ENCODE results near the gene SLC5A5. TPM values are rescaled to one million over a fixed set of nuclear protein-coding genes. Genes with fewer than 3 reads are reported as not detected.

SLC5A5 gene
- total RNA-seq: not detected
- long read RNA-seq: 0 reads

GRCh38 chr19:17871878-17872250, at the start of gene SLC5A5:
SLC5A5 (plus strand) TSS chr19:17871945; CDS start chr19:17872320, 375 bp downstream.
- DNase-seq (ENCODE audit: missing footprints) (peak; percentile 41), ATAC-seq (no peak)
- intact Hi-C loops (cut with DNase I): no loop called here

- intact Hi-C loops (cut with DNase I): no loop called here
- ATAC-seq (no peak), DNase-seq (ENCODE audit: missing footprints) (no peak)
Measured at GRCh38 chr19:17824339-17824738, 47.4 kb upstream of the SLC5A5 start.

GRCh38 chr19:17826508-17827056, 45.2 kb upstream of the SLC5A5 start:
- DNase-seq (ENCODE audit: missing footprints): no peak
- no peak for ATAC-seq
- intact Hi-C loops (cut with DNase I): no loop called here

- ATAC-seq (no peak), DNase-seq (ENCODE audit: missing footprints) (no peak)
- intact Hi-C loops (cut with DNase I): no loop called here
Measured at GRCh38 chr19:17829855-17830566, 41.7 kb upstream of the SLC5A5 start.

DNA sequence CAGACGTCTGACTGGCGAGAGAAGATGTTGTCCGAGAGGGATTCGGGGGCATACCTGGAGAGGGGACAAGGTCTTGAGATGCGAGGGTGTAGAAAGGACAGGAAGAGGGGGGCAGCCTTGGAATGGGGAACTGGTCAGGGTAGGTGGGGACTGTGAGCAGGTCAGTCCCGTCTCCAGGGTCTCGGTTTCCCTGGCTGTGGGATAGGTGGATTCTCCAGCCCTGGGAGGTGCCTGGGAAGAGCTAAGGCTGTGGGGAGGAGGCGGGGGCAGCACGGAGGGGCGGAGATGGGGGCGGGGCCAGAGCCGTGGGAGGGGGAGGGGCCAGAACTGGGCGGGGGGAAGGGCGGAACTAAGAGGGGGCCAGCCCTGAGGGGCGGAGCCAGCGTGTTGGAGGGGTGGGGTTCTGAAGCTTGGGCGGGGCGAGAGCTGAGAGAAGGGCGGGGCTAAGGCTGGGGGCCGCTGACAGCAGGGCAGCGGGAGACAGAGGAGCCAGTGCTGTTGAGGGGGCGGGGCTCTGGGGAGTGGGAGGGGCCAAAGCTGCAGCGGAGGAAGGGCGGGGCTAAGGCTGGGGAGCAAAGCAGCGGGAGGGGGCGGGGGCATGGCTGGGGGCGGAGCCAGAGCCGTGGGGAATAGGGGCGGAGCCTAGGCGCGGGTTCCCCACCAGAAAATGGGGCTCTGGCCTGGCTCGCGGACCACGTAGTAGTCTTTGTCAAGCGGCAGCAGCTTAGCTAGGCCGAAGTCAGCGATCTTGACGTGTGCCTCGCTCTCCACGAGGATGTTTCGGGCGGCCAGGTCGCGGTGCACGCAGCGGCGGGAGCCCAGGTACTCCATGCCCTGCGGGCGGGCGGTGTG, 41.0 kb upstream of the SLC5A5 start:
- intact Hi-C loops (cut with DNase I): no loop called here
- DNase-seq (ENCODE audit: missing footprints) (no peak), ATAC-seq (peak; percentile 39)

DNA sequence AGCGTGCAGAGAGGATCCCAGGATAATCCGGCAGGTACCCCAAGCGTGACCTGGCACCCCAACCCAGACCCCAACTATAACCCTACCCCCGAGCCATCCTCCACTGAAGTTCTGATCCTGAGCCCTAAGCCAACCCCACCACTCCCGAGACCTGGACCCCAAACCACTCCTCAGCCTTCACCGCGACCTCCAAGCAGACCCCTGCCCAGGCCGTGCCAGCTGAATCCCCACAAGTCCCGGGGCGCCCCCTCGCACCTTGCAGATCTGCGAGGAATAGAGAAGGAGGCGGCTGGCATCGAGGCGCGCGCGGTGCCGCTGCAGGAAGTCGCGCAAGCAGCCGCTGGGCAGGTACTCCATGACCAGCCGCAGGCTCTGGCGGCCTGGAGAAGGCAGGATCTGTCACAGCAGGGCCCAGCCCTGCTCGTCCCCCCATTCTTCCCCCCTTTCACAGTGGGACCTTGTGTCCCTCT, 40.3 kb upstream of the SLC5A5 start:
- DNase-seq (ENCODE audit: missing footprints) (no peak), ATAC-seq (no peak)
- intact Hi-C loops (cut with DNase I): no loop called here

DNA sequence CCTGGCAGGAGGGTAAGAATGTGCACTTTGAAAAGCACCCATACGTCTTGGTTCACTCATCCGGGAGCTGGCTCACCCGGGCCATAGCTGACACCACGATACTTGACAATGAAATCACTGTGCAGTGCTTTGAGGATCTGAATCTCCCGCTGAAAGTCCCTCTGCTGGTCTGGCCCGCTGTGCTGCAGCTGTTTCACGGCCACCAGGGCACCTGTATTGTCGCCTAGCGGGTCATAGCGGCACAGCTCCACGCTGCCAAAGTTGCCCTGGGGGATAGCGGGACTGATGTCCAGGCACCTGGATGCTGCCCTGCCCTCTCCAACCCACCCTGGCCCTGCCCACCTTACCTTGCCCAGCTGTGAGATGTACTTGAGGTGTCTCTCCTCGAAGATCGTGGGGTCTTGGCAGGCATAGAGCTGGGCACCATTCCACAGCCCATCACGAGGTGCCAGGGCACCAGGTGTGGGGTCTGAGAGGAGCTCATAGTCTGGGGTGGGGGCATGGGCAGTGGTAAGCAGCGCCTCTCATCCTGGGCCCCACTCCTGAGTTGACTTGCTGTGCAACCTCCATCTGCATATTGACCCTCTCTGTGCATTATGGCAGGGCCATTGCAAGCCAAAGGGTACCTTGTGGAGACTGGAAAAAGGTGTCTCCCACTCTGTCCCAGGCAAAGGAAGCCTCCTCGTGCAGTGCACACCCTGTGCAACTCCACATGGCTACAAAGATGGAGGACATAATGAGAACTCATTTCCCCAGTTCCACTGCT, 39.1 kb upstream of the SLC5A5 start:
- ATAC-seq (no peak), DNase-seq (ENCODE audit: missing footprints) (no peak)
- intact Hi-C loops (cut with DNase I): no loop called here

GRCh38 chr19:17834350-17835181, 37.2 kb upstream of the SLC5A5 start:
- intact Hi-C loops (cut with DNase I): no loop called here
- DNase-seq (ENCODE audit: missing footprints) (no peak), ATAC-seq (no peak)

- DNase-seq (ENCODE audit: missing footprints): no peak
- ATAC-seq: no peak
- intact Hi-C loops (cut with DNase I): no loop called here
Measured at GRCh38 chr19:17835182-17836006, 36.4 kb upstream of the SLC5A5 start.

- ATAC-seq: no peak
- intact Hi-C loops (cut with DNase I): no loop called here
- DNase-seq (ENCODE audit: missing footprints): no peak
Measured at GRCh38 chr19:17836530-17836929, 35.2 kb upstream of the SLC5A5 start.

GRCh38 chr19:17837972-17838371, 33.8 kb upstream of the SLC5A5 start:
- no peak for ATAC-seq
- DNase-seq (ENCODE audit: missing footprints): no peak
- intact Hi-C loops (cut with DNase I): no loop called here

DNA sequence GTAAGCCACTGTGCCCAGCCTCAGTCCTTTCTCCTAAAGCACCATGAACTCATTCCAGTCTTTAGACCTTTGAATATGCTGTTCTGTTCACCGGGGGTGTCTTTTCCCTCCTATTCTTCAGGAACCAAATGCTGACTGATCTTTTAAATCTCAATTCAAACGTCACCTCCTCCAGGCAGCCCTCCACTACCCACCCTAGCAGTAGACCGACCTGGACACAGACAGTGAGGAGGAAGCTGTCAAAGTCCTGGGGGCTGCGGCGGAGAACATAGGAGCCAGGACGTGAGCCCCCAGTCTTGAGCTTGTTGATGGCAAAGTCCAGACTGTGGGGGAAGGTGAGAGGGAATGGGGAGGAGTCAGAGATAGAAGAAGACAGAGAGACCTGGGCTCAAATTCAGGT, 31.7 kb upstream of the SLC5A5 start:
- ATAC-seq: no peak
- intact Hi-C loops (cut with DNase I): no loop called here

GRCh38 chr19:17841371-17841809, 30.4 kb upstream of the SLC5A5 start:
- intact Hi-C loops (cut with DNase I): no loop called here
- ATAC-seq (no peak), DNase-seq (ENCODE audit: missing footprints) (no peak)

More for the DNA sequence above, 31.7 kb upstream of the SLC5A5 start:
- DNase-seq (ENCODE audit: missing footprints): no peak

GRCh38 chr19:17841810-17842662, 29.7 kb upstream of the SLC5A5 start:
- intact Hi-C loops (cut with DNase I): no loop called here
- DNase-seq (ENCODE audit: missing footprints): peak; percentile 73
- peak; percentile 76 for ATAC-seq

- intact Hi-C loops (cut with DNase I): no loop called here
- ATAC-seq: no peak
- DNase-seq (ENCODE audit: missing footprints): no peak
Measured at GRCh38 chr19:17842663-17843291, 29.0 kb upstream of the SLC5A5 start.

DNA sequence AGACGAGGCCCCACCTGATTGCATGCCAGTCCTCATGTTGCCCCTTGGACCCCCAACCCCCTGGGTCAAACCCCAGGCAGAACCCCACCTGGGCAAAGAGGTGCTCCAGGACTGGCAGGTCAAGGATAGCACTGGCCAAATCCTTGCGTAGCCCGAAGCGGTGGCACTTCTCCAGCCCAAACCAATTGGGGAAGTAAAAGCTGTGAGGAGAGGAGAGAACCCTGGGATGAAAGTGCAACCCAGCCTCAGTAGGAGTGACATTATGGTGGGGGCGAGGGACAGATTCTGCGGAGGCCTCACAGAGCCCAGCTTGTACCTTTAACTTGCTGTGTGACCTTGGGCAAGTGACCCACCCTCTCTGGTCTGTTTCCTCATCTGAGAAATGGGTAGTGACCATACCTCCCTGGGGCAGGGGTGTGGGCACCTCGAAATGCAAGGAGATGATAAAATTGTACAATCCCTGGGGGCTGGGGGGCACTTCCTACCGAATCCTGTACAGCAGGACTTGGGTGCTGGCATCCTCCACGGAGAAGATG, 28.4 kb upstream of the SLC5A5 start:
- intact Hi-C loops (cut with DNase I): no loop called here
- ATAC-seq (no peak), DNase-seq (ENCODE audit: missing footprints) (no peak)

Data from Right ventricle myocardium inferior (tissue), 1 donor.